Mammary epithelial cell (primary cell): ENCODE measurements around the gene SPDYE1.
"Not testable (repeated sequence)": the region's sequence is repeated elsewhere in the genome, so short reads cannot be mapped to it uniquely, and the experiment has no call there.

Source experiments
- EZH2 ChIP-seq: IDR thresholded peaks from 2 replicates; pipeline ENCODE4 v1.6.1; 2012; ENCODE audit warnings: low read length, inconsistent platforms, borderline replicate concordance
- TF ChIP-seq, protein P1 (sequence below), 2 donors: IDR thresholded peaks in 1 of 2; conservative IDR thresholded peaks in 1 of 2; 2 replicates each; pipeline ENCODE4 v1.5.1; 2011 to 2012; ENCODE audit warnings: inconsistent platforms in 2 of 2, low read length in 2 of 2, mild to moderate bottlenecking in 2 of 2, control low read depth in 1 of 2, low read depth in 1 of 2; ENCODE audit not compliant: insufficient read depth in 1 of 2; ENCODE audit errors: extremely low read depth in 1 of 2

DNA sequence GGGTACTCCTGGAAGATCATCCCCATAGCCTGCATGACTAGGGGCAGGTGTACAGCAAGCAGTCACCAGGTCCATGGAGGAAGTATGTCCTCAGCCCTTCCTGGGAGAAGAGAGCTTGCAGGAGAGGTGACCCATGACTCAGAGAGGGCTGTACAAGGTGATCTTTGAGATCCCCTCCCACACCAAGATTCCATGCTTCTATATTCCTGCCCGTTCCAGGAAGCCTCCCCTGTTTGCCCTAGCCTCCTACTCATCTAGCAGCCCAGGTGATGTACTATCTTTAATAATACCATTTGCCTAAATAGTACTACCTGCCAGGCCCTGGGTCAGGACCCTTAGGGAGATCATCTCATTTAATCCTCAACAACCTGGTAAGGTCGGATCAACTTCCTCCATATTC is 40.3 kb downstream of the SPDYE1 start:
- TF ChIP-seq, protein P1, sequence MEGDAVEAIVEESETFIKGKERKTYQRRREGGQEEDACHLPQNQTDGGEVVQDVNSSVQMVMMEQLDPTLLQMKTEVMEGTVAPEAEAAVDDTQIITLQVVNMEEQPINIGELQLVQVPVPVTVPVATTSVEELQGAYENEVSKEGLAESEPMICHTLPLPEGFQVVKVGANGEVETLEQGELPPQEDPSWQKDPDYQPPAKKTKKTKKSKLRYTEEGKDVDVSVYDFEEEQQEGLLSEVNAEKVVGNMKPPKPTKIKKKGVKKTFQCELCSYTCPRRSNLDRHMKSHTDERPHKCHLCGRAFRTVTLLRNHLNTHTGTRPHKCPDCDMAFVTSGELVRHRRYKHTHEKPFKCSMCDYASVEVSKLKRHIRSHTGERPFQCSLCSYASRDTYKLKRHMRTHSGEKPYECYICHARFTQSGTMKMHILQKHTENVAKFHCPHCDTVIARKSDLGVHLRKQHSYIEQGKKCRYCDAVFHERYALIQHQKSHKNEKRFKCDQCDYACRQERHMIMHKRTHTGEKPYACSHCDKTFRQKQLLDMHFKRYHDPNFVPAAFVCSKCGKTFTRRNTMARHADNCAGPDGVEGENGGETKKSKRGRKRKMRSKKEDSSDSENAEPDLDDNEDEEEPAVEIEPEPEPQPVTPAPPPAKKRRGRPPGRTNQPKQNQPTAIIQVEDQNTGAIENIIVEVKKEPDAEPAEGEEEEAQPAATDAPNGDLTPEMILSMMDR (conservative IDR thresholded peaks at IDR 0.05 in 1 of 2, IDR thresholded peaks at IDR 0.05 in 1 of 2; ENCODE audit: extremely low read depth in 1 of 2, insufficient read depth in 1 of 2, low read depth in 1 of 2, low read length in 2 of 2): not testable (repeated sequence)
- TF ChIP-seq EZH2: not testable (repeated sequence)
